ENCODE results near the gene ZDHHC14.

ZDHHC14 gene

DNA sequence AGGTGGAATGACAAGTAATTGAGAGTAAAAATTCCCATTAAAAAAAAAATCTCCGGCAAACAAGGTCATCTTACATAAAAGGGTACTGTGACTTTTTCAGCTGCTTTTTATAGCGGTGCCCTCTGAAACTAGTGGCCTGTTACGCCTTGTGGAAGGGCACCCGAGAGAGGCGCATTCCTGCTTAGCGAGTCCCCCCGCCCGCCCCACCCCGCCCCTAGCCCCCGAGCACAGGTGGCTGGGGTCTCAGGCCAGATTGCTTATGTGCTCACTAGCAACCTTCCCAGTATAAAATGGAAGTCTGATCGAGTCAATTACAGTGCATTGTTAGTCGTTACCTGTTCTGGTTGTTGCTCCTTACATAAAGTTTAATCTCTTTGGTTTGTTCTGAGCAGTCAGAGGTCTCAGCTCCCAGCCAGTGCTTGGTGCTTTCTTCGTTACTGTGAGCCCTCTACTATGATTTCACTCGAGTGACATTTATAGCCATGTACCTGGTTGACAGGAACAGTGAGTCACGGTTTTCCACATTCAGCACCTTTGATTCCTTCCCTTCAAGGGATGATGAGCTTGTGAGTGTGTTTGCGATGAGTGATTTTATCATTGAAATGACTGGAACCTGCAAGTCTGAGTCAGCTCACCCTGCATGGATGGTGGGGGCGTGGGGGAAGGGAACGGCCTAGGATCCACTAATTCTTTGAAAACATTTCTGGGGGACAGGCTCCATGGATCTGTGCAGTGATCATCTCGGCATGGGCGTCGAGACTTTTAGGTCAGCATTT, 47.6 kb downstream of the ZDHHC14 start:
- Histone ChIP-seq H3K4me1 (ENCODE audit: low read depth, poor library complexity, severe bottlenecking) (no peaks in the 10 kb centered on the region), H4K20me1 (ENCODE audit: insufficient read depth) (no peaks in the 10 kb centered on the region), H3K27ac (no peak overlapping the region), H3K4me3 (IDR thresholded peaks at IDR 0.05; ENCODE audit: insufficient read depth, low read depth, low read length) (no peak overlapping the region), H3K79me2 (ENCODE audit: insufficient read depth, low read depth) (no peaks in the 10 kb centered on the region), H3K27me3 (ENCODE audit: insufficient read depth, low read depth) (no peaks in the 10 kb centered on the region), H2AFZ (ENCODE audit: low read depth) (no peak overlapping the region), H3K9ac (no peak overlapping the region), H3K4me2 (no peak overlapping the region), H3K36me3 (ENCODE audit: insufficient read depth) (no peaks in the 10 kb centered on the region)
- TF ChIP-seq, protein P1, sequence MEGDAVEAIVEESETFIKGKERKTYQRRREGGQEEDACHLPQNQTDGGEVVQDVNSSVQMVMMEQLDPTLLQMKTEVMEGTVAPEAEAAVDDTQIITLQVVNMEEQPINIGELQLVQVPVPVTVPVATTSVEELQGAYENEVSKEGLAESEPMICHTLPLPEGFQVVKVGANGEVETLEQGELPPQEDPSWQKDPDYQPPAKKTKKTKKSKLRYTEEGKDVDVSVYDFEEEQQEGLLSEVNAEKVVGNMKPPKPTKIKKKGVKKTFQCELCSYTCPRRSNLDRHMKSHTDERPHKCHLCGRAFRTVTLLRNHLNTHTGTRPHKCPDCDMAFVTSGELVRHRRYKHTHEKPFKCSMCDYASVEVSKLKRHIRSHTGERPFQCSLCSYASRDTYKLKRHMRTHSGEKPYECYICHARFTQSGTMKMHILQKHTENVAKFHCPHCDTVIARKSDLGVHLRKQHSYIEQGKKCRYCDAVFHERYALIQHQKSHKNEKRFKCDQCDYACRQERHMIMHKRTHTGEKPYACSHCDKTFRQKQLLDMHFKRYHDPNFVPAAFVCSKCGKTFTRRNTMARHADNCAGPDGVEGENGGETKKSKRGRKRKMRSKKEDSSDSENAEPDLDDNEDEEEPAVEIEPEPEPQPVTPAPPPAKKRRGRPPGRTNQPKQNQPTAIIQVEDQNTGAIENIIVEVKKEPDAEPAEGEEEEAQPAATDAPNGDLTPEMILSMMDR (conservative IDR thresholded peaks at IDR 0.05; ENCODE audit: low read depth, low read length) = no peak

DNA sequence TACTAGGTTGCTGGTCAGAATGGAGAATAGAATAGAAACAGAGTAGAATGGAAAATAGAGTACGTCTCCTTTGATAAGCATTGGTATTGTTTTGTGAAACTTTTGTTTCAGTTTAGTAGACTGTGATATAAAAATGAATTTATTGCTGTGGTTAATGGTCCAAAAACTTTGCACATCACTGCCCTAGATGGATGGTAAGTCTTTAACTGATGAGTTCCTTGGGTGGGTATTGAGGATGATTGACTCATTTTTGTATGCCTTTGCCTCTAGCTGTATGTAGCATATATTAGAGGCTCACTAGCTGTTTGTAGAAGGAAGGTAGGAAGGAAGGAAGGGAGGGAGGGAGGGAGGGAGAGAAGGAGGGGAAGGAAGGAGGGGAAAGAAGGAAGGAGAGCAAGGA, 48.3 kb downstream of the ZDHHC14 start:
- no peaks in the 10 kb centered on the region for H3K27me3 ChIP-seq (ENCODE audit: insufficient read depth, low read depth)
- TF ChIP-seq, protein P1 (conservative IDR thresholded peaks at IDR 0.05; ENCODE audit: low read depth, low read length) = no peak
- H3K4me3 ChIP-seq (IDR thresholded peaks at IDR 0.05; ENCODE audit: insufficient read depth, low read depth, low read length) = no peak overlapping the region
- H3K9ac ChIP-seq = no peak overlapping the region
- H3K4me1 ChIP-seq (ENCODE audit: low read depth, poor library complexity, severe bottlenecking) = no peaks in the 10 kb centered on the region
- no peaks in the 10 kb centered on the region for H3K79me2 ChIP-seq (ENCODE audit: insufficient read depth, low read depth)
- H3K36me3 ChIP-seq (ENCODE audit: insufficient read depth) = no peaks in the 10 kb centered on the region
- H3K4me2 ChIP-seq = no peak overlapping the region
- no peak overlapping the region for H3K27ac ChIP-seq
- H2AFZ ChIP-seq (ENCODE audit: low read depth) = no peak overlapping the region
- no peaks in the 10 kb centered on the region for H4K20me1 ChIP-seq (ENCODE audit: insufficient read depth)

DNA sequence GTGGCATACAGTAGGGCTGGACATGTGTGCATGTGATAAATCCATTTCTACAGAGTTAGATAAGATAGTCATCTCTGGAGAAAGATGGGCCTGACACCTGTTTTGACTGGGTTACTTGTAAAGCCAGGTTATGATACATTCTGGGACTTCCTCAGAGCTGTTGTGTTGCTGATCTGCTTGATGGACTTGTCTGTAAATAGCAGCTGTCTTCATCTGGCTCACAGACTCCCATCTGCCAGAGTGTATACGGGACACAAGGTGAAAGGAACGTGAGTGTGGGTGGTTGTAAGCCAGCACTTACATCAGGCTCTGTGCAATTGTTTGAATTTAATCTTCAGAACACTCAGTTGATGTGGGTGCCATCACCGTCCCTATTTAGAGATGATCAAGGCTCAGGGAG, 49.8 kb downstream of the ZDHHC14 start:
- Histone ChIP-seq H2AFZ (ENCODE audit: low read depth) (no peak overlapping the region), H3K9ac (no peak overlapping the region), H3K27ac (no peak overlapping the region), H3K4me3 (IDR thresholded peaks at IDR 0.05; ENCODE audit: insufficient read depth, low read depth, low read length) (no peak overlapping the region), H4K20me1 (ENCODE audit: insufficient read depth) (no peaks in the 10 kb centered on the region), H3K4me1 (ENCODE audit: low read depth, poor library complexity, severe bottlenecking) (no peaks in the 10 kb centered on the region), H3K4me2 (no peak overlapping the region), H3K27me3 (ENCODE audit: insufficient read depth, low read depth) (no peaks in the 10 kb centered on the region), H3K79me2 (ENCODE audit: insufficient read depth, low read depth) (no peaks in the 10 kb centered on the region), H3K36me3 (ENCODE audit: insufficient read depth) (no peaks in the 10 kb centered on the region)
- TF ChIP-seq, protein P1 (conservative IDR thresholded peaks at IDR 0.05; ENCODE audit: low read depth, low read length) = no peak

DNA sequence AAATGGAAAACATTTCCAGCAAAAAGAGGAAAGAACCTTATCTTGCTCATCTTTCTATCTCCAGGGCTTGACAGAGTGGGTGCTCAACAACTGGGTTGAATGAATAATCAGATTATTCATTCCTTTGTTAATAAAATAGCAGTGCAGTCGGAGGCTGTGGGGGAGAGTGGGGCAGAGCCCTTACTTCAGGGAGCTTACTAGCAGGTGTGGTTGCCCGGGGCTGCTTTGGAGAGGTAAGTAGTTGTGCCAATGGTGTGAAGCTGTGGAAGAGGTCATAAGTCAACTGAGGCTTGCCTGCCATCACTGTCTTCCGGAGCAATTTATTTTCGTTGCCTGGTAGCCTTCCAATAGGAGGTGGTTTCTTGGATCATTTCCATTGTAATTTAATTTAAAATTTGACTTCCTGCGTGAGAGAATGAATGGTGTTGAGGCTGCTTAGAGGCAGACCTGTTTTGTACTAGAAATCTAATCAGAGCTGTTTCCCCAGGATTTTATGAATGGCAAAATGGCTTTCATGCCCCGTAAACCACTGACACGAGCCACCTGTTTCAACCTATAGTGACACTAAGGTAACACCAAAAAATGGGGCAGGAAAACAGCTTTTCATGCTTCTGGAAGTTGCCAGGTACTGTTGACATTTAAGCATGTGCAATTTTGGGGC, 51.4 kb downstream of the ZDHHC14 start:
- H3K4me2 ChIP-seq = no peak overlapping the region

More for the DNA sequence above, 51.4 kb downstream of the ZDHHC14 start:
- no peaks in the 10 kb centered on the region for H3K79me2 ChIP-seq (ENCODE audit: insufficient read depth, low read depth)
- no peaks in the 10 kb centered on the region for H3K4me1 ChIP-seq (ENCODE audit: low read depth, poor library complexity, severe bottlenecking)
- no peaks in the 10 kb centered on the region for H3K27me3 ChIP-seq (ENCODE audit: insufficient read depth, low read depth)
- TF ChIP-seq, protein P1 (conservative IDR thresholded peaks at IDR 0.05; ENCODE audit: low read depth, low read length) = no peak
- H4K20me1 ChIP-seq (ENCODE audit: insufficient read depth) = no peaks in the 10 kb centered on the region
- no peak overlapping the region for H3K4me3 ChIP-seq (IDR thresholded peaks at IDR 0.05; ENCODE audit: insufficient read depth, low read depth, low read length)
- H3K9ac ChIP-seq = no peak overlapping the region
- no peak overlapping the region for H3K27ac ChIP-seq
- H2AFZ ChIP-seq (ENCODE audit: low read depth) = no peak overlapping the region
- H3K36me3 ChIP-seq (ENCODE audit: insufficient read depth) = no peaks in the 10 kb centered on the region
